Neural cell (in vitro differentiated cells): ENCODE data around the gene LIMCH1. TPM values are rescaled to one million over a fixed set of nuclear protein-coding genes. Genes with fewer than 3 reads are reported as not detected.

ENCODE experiments used
- H2AFZ ChIP-seq: fragments of 200-600, 300-800 bp; sonication (generic), shearing (Covaris generic); 2 replicates; pipeline ENCODE4 v1.6.0; 2014; ENCODE audit warnings: low read depth, mild to moderate bottlenecking, antibody characterized with exemption, low read length, moderate library complexity
- H3F3A ChIP-seq: fragments of 200-600 bp; shearing (Covaris generic); 2 replicates; pipeline ENCODE4 v1.6.1; 2016; ENCODE audit warnings: mild to moderate bottlenecking, moderate library complexity, mixed read lengths, antibody characterized with exemption, low read length; ENCODE audit not compliant: insufficient read depth, poor library complexity, severe bottlenecking
- H3K27ac ChIP-seq: fragments of 200-600, 300-800 bp; sonication (generic), shearing (Covaris generic); 2 replicates; pipeline ENCODE4 v1.5.1; 2014; ENCODE audit warnings: mild to moderate bottlenecking, low read length, moderate library complexity
- H3K27me3 ChIP-seq: fragments of 300-800, 200-600 bp; sonication (generic), shearing (Covaris generic); 2 replicates; pipeline ENCODE4 v1.6.0; 2014; ENCODE audit warnings: mild to moderate bottlenecking, low read depth, low read length, moderate library complexity; ENCODE audit not compliant: insufficient read depth
- H3K36me3 ChIP-seq: fragments of 300-800, 200-600 bp; sonication (generic), shearing (Covaris generic); 2 replicates; pipeline ENCODE4 v1.5.1; 2014; ENCODE audit warnings: mild to moderate bottlenecking, antibody characterized with exemption, low read length, moderate library complexity; ENCODE audit not compliant: insufficient read depth
- H3K4me2 ChIP-seq: fragments of 300-800, 200-600 bp; sonication (generic), shearing (Covaris generic); 2 replicates; pipeline ENCODE4 v1.6.0; 2014; ENCODE audit warnings: mild to moderate bottlenecking, low read length
- H3K4me3 ChIP-seq: fragments of 300-800, 200-600 bp; sonication (generic), shearing (Covaris generic); 2 replicates; pipeline ENCODE4 v1.5.1; 2014; ENCODE audit warnings: mild to moderate bottlenecking, low read length, moderate library complexity
- H3K79me2 ChIP-seq: fragments of 200-600 bp; shearing (Covaris generic); replicated peaks from 2 replicates; pipeline ENCODE4 v1.6.0; 2014; ENCODE audit warnings: mild to moderate bottlenecking, low read length, moderate library complexity; ENCODE audit not compliant: insufficient read depth
- H3K9ac ChIP-seq: fragments of 300-800, 200-600 bp; sonication (generic), shearing (Covaris generic); 2 replicates; pipeline ENCODE4 v1.6.1; 2016; ENCODE audit warnings: mild to moderate bottlenecking, low read length, mixed read lengths
- H3K9me2 ChIP-seq: fragments of 200-600 bp; shearing (Covaris generic); 2 replicates; pipeline ENCODE4 v1.6.1; 2016; ENCODE audit warnings: mild to moderate bottlenecking, low read length, mixed read lengths; ENCODE audit not compliant: insufficient read depth
- H3K9me3 ChIP-seq: fragments of 200-600, 300-800 bp; sonication (generic), shearing (Covaris generic); 2 replicates; pipeline ENCODE4 v1.6.1; 2016; ENCODE audit warnings: mild to moderate bottlenecking, mixed run types, low read length, moderate library complexity, mixed read lengths
- H4K20me1 ChIP-seq: fragments of 200-600 bp; shearing (Covaris generic); 2 replicates; pipeline ENCODE4 v1.6.1; 2016; ENCODE audit warnings: mild to moderate bottlenecking, mixed run types; ENCODE audit not compliant: insufficient read depth
- CTCF ChIP-seq: fragments of 450-650 bp; IDR thresholded peaks from 2 replicates; pipeline ENCODE4 v1.5.1; 2014; ENCODE audit warnings: antibody characterized with exemption, mild to moderate bottlenecking, moderate library complexity; ENCODE audit not compliant: poor library complexity, severe bottlenecking
- EP300 ChIP-seq: fragments of 450-650 bp; conservative IDR thresholded peaks from 2 replicates; pipeline ENCODE4 v1.6.1; 2014; ENCODE audit warnings: antibody characterized with exemption, mild to moderate bottlenecking, moderate library complexity; ENCODE audit not compliant: poor library complexity, severe bottlenecking
- EZH2 ChIP-seq: fragments of 200-600, 300-800 bp; shearing (Covaris generic), sonication (generic); IDR thresholded peaks from 2 replicates; pipeline ENCODE4 v1.6.1; 2014; ENCODE audit warnings: antibody characterized with exemption, low read length, borderline replicate concordance, mild to moderate bottlenecking; ENCODE audit not compliant: insufficient read depth, poor library complexity, severe bottlenecking
- MXI1 ChIP-seq: fragments of 450-650 bp; conservative IDR thresholded peaks from 2 replicates; pipeline ENCODE4 v1.6.1; 2014; ENCODE audit warnings: antibody characterized with exemption, mild to moderate bottlenecking; ENCODE audit not compliant: poor library complexity, severe bottlenecking
- POLR2AphosphoS5 ChIP-seq: IDR thresholded peaks from 2 replicates; pipeline ENCODE4 v1.6.1; 2012
- RAD21 ChIP-seq: fragments of 450-650 bp; conservative IDR thresholded peaks from 2 replicates; pipeline ENCODE4 v1.6.1; 2014; ENCODE audit warnings: antibody characterized with exemption, mild to moderate bottlenecking, moderate library complexity
- REST ChIP-seq: IDR thresholded peaks from 2 replicates; pipeline ENCODE4 v1.6.1; 2012; ENCODE audit warnings: borderline replicate concordance
- SMC3 ChIP-seq: fragments of 450-650 bp; conservative IDR thresholded peaks from 2 replicates; pipeline ENCODE4 v1.6.1; 2014; ENCODE audit warnings: antibody characterized with exemption, mild to moderate bottlenecking, moderate library complexity; ENCODE audit not compliant: poor library complexity
- TAF1 ChIP-seq: IDR thresholded peaks from 2 replicates; pipeline ENCODE4 v1.6.1; 2012; ENCODE audit warnings: low read depth
- polyA plus RNA-seq: library from polyadenylated mRNA; depleted of rRNA; stranded (reverse); fragments of >200 nt; gene quantifications from 2 replicates; pipeline ENCODE4 v1.2.3, GENCODE V29; 2014

Gene LIMCH1
- polyA plus RNA-seq, 1 donor from 2014 or later, result 9.1 TPM

GRCh38 chr4:41498177-41498576 lies 39.8 kb upstream of the LIMCH1 start:
- no peak overlapping the region for H3K27ac ChIP-seq
- TF ChIP-seq TAF1 (no peak), RAD21 (no peak)
- no peak overlapping the region for H3K9ac ChIP-seq
- no peak overlapping the region for H3K4me3 ChIP-seq
- H3K79me2 ChIP-seq, result no peaks in the 10 kb centered on the region
- no peaks in the 10 kb centered on the region for H3K9me3 ChIP-seq
- no peak overlapping the region for H3K4me2 ChIP-seq
- no peaks in the 10 kb centered on the region for H3F3A ChIP-seq
- no peaks in the 10 kb centered on the region for H3K27me3 ChIP-seq
- no peaks in the 10 kb centered on the region for H4K20me1 ChIP-seq
- no peaks in the 10 kb centered on the region for H3K36me3 ChIP-seq
- H2AFZ ChIP-seq, result no peak overlapping the region
- no peaks in the 10 kb centered on the region for H3K9me2 ChIP-seq

- Histone ChIP-seq H3K36me3 (no peaks in the 10 kb centered on the region), H3K27ac (no peak overlapping the region), H3K9me3 (no peaks in the 10 kb centered on the region), H3K9ac (no peak overlapping the region), H3F3A (no peaks in the 10 kb centered on the region), H3K27me3 (no peaks in the 10 kb centered on the region), H3K9me2 (no peaks in the 10 kb centered on the region), H3K4me2 (no peak overlapping the region), H4K20me1 (no peaks in the 10 kb centered on the region), H3K79me2 (no peaks in the 10 kb centered on the region), H2AFZ (no peak overlapping the region), H3K4me3 (no peak overlapping the region)
- TF ChIP-seq EZH2 (no peak), SMC3 (no peak), POLR2AphosphoS5 (no peak)
Observed at GRCh38 chr4:41504167-41504818, 33.7 kb upstream of the LIMCH1 start.

- Histone ChIP-seq H3K4me2 (no peak overlapping the region), H3K9me2 (no peaks in the 10 kb centered on the region), H2AFZ (no peak overlapping the region), H3K27ac (no peak overlapping the region), H3K36me3 (no peaks in the 10 kb centered on the region), H4K20me1 (no peaks in the 10 kb centered on the region), H3K27me3 (no peaks in the 10 kb centered on the region), H3K9me3 (no peaks in the 10 kb centered on the region), H3K79me2 (no peaks in the 10 kb centered on the region), H3K9ac (no peak overlapping the region), H3F3A (no peaks in the 10 kb centered on the region), H3K4me3 (no peak overlapping the region)
- no peak for TF ChIP-seq POLR2AphosphoS5
Observed at GRCh38 chr4:41505161-41505661, 32.7 kb upstream of the LIMCH1 start.

- no peak overlapping the region for H2AFZ ChIP-seq
- no peak for TF ChIP-seq EP300
- no peak for TF ChIP-seq RAD21
- no peak for TF ChIP-seq MXI1
- no peak for TF ChIP-seq REST
- TF ChIP-seq POLR2AphosphoS5, result no peak
- TF ChIP-seq SMC3, result no peak
- TF ChIP-seq TAF1, result no peak
- no peak for TF ChIP-seq CTCF
- no peak for TF ChIP-seq EZH2
- no peaks in the 10 kb centered on the region for H3K27me3 ChIP-seq
- no peak overlapping the region for H3K9ac ChIP-seq
- no peaks in the 10 kb centered on the region for H3K9me2 ChIP-seq
- H3K4me2 ChIP-seq, result no peak overlapping the region
- H3K36me3 ChIP-seq, result no peaks in the 10 kb centered on the region
- H3K9me3 ChIP-seq, result no peaks in the 10 kb centered on the region
- H3K4me3 ChIP-seq, result no peak overlapping the region
- H3K79me2 ChIP-seq, result no peaks in the 10 kb centered on the region
- no peaks in the 10 kb centered on the region for H4K20me1 ChIP-seq
- no peaks in the 10 kb centered on the region for H3F3A ChIP-seq
- no peak overlapping the region for H3K27ac ChIP-seq
Observed at GRCh38 chr4:41506130-41506529, 31.8 kb upstream of the LIMCH1 start.
